T1000 (cell line): Measurements from ENCODE around the gene APBA1.
"Not testable (repeated sequence)": the region's sequence is repeated elsewhere in the genome, so short reads cannot be mapped to it uniquely, and the experiment has no call there.

Experiments
- DNase-seq: peaks from one replicate; lab custom pipeline; 2025; ENCODE audit warnings: mixed read lengths; lab: John Stamatoyannopoulos, UW

APBA1 gene

GRCh38 chr9:69442486-69442885 is 229.7 kb downstream of the APBA1 start:
- no peak for DNase-seq

GRCh38 chr9:69440254-69440955 is 231.8 kb downstream of the APBA1 start:
- DNase-seq = not testable (repeated sequence)

GRCh38 chr9:69439654-69440053 is 232.5 kb downstream of the APBA1 start:
- not testable (repeated sequence) for DNase-seq

- no peak for DNase-seq
Observed at GRCh38 chr9:69433968-69434367, 238.2 kb downstream of the APBA1 start.

- DNase-seq = no peak
Observed at GRCh38 chr9:69433392-69433791, 238.8 kb downstream of the APBA1 start.

GRCh38 chr9:69432623-69433022 is 239.5 kb downstream of the APBA1 start:
- DNase-seq = no peak

- no peak for DNase-seq
Observed at GRCh38 chr9:69431777-69432176, 240.4 kb downstream of the APBA1 start.

- DNase-seq = no peak
Observed at GRCh38 chr9:69431203-69431602, 241.0 kb downstream of the APBA1 start.

GRCh38 chr9:69430206-69430605 is 242.0 kb downstream of the APBA1 start:
- no peak for DNase-seq

GRCh38 chr9:69429281-69429680 is 242.9 kb downstream of the APBA1 start:
- DNase-seq = no peak

- no peak for DNase-seq
Observed at GRCh38 chr9:69428017-69428785, 244.0 kb downstream of the APBA1 start.

- DNase-seq = no peak
Observed at GRCh38 chr9:69427286-69427685, 244.9 kb downstream of the APBA1 start.

- DNase-seq = no peak
Observed at GRCh38 chr9:69425136-69425801, 246.9 kb downstream of the APBA1 start.

GRCh38 chr9:69421908-69422801 is 250.0 kb downstream of the APBA1 start:
- DNase-seq = no peak

- no peak for DNase-seq
Observed at GRCh38 chr9:69420611-69421270, 251.4 kb downstream of the APBA1 start.

GRCh38 chr9:69412741-69413150 is 259.4 kb downstream of the APBA1 start:
- DNase-seq = no peak

- no peak for DNase-seq
Observed at GRCh38 chr9:69411931-69412740, 260.0 kb downstream of the APBA1 start.

GRCh38 chr9:69411246-69411645 is 260.9 kb downstream of the APBA1 start:
- DNase-seq = no peak

- DNase-seq = not testable (repeated sequence)
Observed at GRCh38 chr9:69409936-69410335, 262.2 kb downstream of the APBA1 start.

GRCh38 chr9:69400470-69400869 is 271.7 kb downstream of the APBA1 start:
- no peak for DNase-seq
